ENCODE results near the gene TCF7L2.

TCF7L2 gene

GRCh38 chr10:113213035-113213434 lies 263.0 kb downstream of the TCF7L2 start:
- Histone ChIP-seq H3K27me3 (ENCODE audit: low read depth, low read length) (no peaks in the 10 kb centered on the region), H3K4me1 (ENCODE audit: low read length) (no peaks in the 10 kb centered on the region), H3K4me2 (ENCODE audit: low read length) (no peak overlapping the region), H3K79me2 (ENCODE audit: low read length) (no peaks in the 10 kb centered on the region), H3K36me3 (replicated peaks; ENCODE audit: low read depth, low read length) (no peaks in the 10 kb centered on the region), H3K9ac (ENCODE audit: low read length) (no peak overlapping the region), H2AFZ (ENCODE audit: low read depth, low read length) (no peak overlapping the region), H3K4me3 (ENCODE audit: low read length) (no peak overlapping the region), H3K27ac (ENCODE audit: low read length) (no peak overlapping the region), H3K9me3 (ENCODE audit: insufficient read depth, low read length) (no peaks in the 10 kb centered on the region), H4K20me1 (ENCODE audit: insufficient read depth, low read length) (no peaks in the 10 kb centered on the region)
- TF ChIP-seq EZH2phosphoT487 (IDR thresholded peaks at IDR 0.05; ENCODE audit: low read depth) (no peak), CTCF (IDR thresholded peaks at IDR 0.05; ENCODE audit: low read depth, low read length) (no peak)

- no peaks in the 10 kb centered on the region for H3K36me3 ChIP-seq (replicated peaks; ENCODE audit: low read depth, low read length)
- H4K20me1 ChIP-seq (ENCODE audit: insufficient read depth, low read length): no peaks in the 10 kb centered on the region
- H3K27me3 ChIP-seq (ENCODE audit: low read depth, low read length): no peaks in the 10 kb centered on the region
- no peak for TF ChIP-seq CTCF (IDR thresholded peaks at IDR 0.05; ENCODE audit: low read depth, low read length)
- TF ChIP-seq EZH2phosphoT487 (IDR thresholded peaks at IDR 0.05; ENCODE audit: low read depth): no peak
- no peak overlapping the region for H2AFZ ChIP-seq (ENCODE audit: low read depth, low read length)
- no peaks in the 10 kb centered on the region for H3K9me3 ChIP-seq (ENCODE audit: insufficient read depth, low read length)
- no peak overlapping the region for H3K4me3 ChIP-seq (ENCODE audit: low read length)
- H3K4me1 ChIP-seq (ENCODE audit: low read length): no peaks in the 10 kb centered on the region
- H3K9ac ChIP-seq (ENCODE audit: low read length): no peak overlapping the region
- no peaks in the 10 kb centered on the region for H3K79me2 ChIP-seq (ENCODE audit: low read length)
- no peak overlapping the region for H3K4me2 ChIP-seq (ENCODE audit: low read length)
- no peak overlapping the region for H3K27ac ChIP-seq (ENCODE audit: low read length)
These were observed 264.3 kb downstream of the TCF7L2 start for GRCh38 chr10:113214331-113214730.

GRCh38 chr10:113216102-113216501 lies 266.1 kb downstream of the TCF7L2 start:
- Histone ChIP-seq H3K4me3 (ENCODE audit: low read length) (no peak overlapping the region), H3K27ac (ENCODE audit: low read length) (no peak overlapping the region), H2AFZ (ENCODE audit: low read depth, low read length) (no peak overlapping the region), H3K27me3 (ENCODE audit: low read depth, low read length) (no peaks in the 10 kb centered on the region), H3K9ac (ENCODE audit: low read length) (no peak overlapping the region), H3K9me3 (ENCODE audit: insufficient read depth, low read length) (no peaks in the 10 kb centered on the region), H3K4me2 (ENCODE audit: low read length) (no peak overlapping the region), H3K79me2 (ENCODE audit: low read length) (no peaks in the 10 kb centered on the region), H3K4me1 (ENCODE audit: low read length) (no peaks in the 10 kb centered on the region), H3K36me3 (replicated peaks; ENCODE audit: low read depth, low read length) (no peaks in the 10 kb centered on the region), H4K20me1 (ENCODE audit: insufficient read depth, low read length) (no peaks in the 10 kb centered on the region)
- TF ChIP-seq CTCF (IDR thresholded peaks at IDR 0.05; ENCODE audit: low read depth, low read length): no peak
- no peak for TF ChIP-seq EZH2phosphoT487 (IDR thresholded peaks at IDR 0.05; ENCODE audit: low read depth)

Measured in OCI-LY3 (cell line).